Stimulated activated CD4-positive, alpha-beta T cell treated with anti-CD3 and anti-CD28 coated beads, Interleukin-1b, Interleukin-23, amount 100 ng/mL, for 48 hours (primary cell): Measurements from ENCODE around the gene CEP43.

Source experiments
- DNase-seq: peaks from one replicate; pipeline ENCODE4 v3.0.0-alpha.2; 2020

The CEP43 gene, protein sequence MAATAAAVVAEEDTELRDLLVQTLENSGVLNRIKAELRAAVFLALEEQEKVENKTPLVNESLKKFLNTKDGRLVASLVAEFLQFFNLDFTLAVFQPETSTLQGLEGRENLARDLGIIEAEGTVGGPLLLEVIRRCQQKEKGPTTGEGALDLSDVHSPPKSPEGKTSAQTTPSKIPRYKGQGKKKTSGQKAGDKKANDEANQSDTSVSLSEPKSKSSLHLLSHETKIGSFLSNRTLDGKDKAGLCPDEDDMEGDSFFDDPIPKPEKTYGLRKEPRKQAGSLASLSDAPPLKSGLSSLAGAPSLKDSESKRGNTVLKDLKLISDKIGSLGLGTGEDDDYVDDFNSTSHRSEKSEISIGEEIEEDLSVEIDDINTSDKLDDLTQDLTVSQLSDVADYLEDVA

DNA sequence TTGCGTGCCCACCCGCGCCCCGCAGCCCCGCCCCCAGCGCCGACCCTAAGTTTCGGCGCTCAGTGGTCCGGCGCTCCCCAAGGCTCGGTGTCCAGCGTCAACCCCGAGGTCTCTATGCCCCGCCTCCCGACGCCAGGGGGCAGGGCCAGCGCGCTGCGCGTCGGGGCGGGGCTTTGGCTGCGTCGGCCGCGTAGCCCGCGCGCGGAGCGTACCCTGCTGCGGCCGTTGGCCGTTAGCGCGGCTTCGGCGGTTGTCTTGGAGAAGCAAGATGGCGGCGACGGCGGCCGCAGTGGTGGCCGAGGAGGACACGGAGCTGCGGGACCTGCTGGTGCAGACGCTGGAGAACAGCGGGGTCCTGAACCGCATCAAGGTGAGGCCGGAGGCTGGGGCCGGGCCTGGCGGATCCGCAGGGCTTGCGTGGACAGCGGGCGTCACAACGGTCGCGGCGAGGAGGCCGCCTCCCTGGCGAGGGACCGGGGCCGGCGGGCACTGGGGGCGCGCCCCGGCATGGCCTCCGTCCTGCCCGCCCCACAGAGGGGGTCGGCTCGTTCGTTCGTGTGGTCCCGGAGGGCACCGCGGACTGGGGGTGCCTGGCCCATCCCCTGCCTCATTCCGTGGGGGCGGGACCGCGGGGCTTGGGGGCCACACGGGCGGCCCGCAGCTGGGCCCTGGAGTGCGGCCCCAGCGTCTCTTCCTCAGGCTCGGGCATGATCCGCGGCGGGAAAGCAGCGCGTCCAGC is at the start of gene CEP43:
TSS of gene CEP43 (plus strand) at position 253 of the 739 bp plus-strand sequence. CDS start at position 269, 16 bp downstream.
- peak; percentile 86 for DNase-seq

DNA sequence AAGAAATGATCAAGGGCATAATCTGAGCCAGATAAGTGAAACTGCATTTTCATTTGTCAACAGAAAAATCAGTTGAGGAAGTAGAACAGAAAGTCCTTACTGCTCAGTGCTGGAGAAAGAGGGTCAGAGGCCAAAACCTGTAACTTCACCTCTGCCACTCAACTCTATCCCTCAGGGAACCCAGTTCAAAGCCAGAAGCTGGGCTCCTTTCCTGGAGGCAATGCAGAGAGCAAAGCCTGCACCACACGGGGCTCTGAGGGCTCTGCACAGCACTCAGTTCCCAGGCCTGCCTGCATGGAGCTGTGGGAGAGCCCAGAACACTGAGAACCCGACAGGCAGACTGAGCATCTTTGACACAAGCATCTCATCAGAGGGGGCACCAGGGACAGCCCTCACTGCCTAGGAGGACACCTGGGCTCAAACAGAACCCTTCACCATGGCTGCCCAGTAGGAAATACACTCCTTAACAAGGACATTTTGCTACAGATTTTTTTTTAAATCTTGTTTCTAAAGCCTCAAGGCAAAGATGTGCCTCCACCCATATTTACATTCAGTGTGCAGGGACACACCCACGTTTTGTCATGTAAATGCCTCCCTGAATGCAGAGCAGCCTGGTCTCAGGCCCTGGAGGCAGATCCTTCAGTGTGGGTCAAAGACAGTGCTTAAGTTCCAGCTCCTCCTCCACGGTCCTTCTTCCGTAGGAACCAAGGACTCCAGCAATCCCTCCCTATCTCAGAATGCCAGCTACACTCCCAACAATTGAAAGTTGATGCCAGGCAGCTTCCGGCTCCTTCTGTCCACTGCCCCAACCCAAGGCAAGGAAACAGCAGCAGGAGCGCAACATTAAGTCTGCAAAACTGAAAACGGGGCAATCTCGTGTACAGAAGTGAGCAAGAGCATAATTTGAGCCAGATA is 49.4 kb upstream of the CEP43 start:
- DNase-seq, result no peak

DNA sequence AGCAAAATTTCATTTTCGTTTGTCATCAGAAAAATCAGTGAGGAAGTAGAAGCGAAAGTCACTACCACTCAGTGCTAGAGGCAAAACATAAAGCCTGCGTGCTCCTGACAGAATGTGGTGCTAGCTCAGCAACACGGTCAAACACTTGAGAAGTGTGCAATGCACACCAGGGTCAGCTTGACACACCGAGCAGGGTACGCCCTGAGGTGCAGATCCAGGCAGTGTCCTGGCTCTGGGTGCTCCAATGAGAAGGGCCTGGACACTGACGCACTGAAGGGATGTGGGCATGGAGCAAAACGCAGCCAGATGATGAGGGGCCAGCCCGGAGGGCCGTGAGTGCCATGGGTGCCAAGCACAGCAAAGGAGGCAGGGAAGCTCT is 48.8 kb upstream of the CEP43 start:
- peak; percentile 25 for DNase-seq

GRCh38 chr6:166950892-166951669 is 48.1 kb upstream of the CEP43 start:
- peak; percentile 92 for DNase-seq

- no peak for DNase-seq
Measured at GRCh38 chr6:166951670-166952060, 47.5 kb upstream of the CEP43 start.

- peak; percentile 37 for DNase-seq
Measured at GRCh38 chr6:166952121-166952520, 47.1 kb upstream of the CEP43 start.

- DNase-seq, result peak; percentile 68
Measured at GRCh38 chr6:166952567-166953486, 46.4 kb upstream of the CEP43 start.

- DNase-seq, result no peak
Measured at GRCh38 chr6:166954118-166954713, 45.0 kb upstream of the CEP43 start.

GRCh38 chr6:166955121-166955864 is 43.9 kb upstream of the CEP43 start:
- peak; percentile 19 for DNase-seq

- DNase-seq, result peak; percentile 35
Measured at GRCh38 chr6:166955865-166956443, 43.2 kb upstream of the CEP43 start.

GRCh38 chr6:166956444-166957086 is 42.6 kb upstream of the CEP43 start, which contains the start of gene RNASET2:
TSS of gene RNASET2 (minus strand) at chr6:166956550. CDS start at chr6:166956182, 368 bp downstream.
- peak; percentile 98 for DNase-seq

DNA sequence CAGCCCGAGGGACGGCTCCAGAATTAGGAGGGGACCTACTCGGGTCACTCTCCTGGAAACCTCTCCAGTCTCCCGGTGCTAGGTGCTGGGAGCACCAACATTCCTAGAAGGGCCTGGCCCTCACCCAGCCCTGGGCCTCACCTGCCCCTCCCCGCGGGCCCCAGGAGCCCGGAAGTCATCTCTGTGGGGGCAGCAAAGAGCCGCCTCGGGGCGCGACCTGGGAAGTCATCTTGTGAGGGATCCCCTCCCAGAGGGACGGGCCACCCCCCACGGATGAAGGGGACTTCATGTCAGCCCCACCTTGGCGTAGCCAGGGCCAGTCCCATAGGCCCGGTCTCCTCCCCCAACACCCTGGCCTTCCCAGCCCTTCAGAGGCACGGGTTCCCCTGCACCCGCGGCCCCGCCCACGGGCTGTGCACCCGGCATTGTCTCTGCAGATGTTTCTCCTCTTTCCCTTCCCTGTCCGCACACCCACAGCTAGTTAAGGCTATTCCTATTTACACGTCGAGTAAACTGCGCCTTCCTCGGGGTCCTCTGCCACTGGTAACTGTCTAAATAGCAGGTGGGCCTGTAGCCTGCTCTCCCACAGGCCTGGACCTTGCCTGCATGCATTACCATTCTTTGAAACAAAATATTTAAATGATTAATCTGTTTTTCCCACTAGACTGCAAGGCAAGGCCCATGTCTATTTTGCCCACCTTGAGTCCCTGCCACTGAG is 42.0 kb upstream of the CEP43 start:
- DNase-seq, result peak; percentile 52

GRCh38 chr6:166957805-166958076 is 41.5 kb upstream of the CEP43 start:
- DNase-seq, result no peak

DNA sequence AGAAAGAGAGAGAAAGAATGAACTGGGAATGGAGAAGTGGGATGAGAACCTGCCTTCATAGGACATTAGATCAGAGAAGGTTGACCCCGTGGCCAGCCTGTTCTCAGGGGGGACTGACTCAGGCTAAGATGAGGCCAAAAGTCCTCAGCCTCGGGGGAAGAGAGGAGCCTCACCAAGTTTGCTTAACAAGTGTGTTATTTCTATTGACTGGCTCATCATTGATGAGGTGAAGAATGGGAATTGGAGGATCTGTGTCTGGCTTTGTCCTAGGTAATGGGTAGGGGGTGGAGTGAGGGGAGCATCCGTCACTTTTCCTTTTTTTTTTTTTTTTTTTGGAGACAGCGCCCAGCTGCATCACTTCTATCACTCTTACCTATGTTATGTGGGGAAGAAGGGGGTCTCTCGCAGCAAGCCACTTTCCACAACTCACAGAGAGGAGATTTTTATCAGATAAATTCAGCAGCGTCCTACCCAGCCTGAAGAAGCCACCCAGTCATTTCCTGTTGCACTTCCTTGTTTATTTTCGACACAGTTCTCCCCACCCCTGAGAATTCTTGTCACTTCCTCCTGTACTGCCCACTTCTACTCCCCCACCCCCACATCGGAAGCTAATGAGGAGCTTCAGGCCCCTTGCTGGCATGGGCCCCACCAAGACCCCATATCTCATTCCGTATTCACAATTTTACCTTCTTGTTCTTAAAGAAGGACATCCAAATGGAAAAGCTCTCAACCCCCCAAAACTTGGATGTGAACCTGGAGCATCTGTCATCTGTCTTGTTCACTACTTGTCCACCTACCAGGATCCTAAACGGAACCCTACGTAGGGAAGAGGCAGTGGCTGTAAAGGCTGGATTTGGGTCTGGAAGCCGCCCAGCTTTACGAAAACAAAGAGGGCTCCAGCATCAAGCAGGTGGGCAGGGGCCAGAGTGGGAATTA is 40.0 kb upstream of the CEP43 start:
- no peak for DNase-seq

DNA sequence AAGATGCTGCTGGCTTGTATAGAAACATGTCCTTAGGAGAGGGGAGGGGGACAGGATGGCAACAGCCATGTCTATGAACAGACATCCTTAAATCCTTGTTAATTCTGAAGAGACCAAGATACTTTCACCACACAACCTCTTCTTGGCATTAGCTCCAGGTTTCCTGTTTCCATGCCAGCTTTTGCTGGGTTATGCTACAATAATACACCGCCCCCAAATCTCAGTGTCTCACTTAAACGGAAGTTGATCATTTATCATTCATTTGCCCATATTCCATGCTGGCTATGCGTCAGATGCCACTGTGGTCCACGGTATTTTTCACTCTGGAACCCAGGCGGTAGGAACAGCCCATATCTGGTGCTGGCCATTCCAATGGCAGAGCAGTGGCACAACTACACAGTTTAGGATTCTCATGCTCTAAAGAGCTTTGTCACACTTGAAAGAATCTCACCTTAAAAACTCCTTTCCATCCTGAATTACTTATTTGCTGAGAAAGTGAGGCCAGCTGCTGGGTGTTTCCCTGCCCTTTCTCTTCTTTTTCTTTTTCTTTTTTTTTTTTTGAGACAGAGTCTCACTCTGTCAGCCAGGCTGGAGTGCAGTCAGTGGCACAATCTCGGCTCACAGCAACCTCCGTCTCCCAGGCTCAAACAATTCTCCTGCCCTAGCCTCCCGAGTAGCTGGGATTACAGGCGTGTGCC is 39.1 kb upstream of the CEP43 start:
- no peak for DNase-seq

- no peak for DNase-seq
Measured at GRCh38 chr6:166960609-166960978, 38.6 kb upstream of the CEP43 start.

DNA sequence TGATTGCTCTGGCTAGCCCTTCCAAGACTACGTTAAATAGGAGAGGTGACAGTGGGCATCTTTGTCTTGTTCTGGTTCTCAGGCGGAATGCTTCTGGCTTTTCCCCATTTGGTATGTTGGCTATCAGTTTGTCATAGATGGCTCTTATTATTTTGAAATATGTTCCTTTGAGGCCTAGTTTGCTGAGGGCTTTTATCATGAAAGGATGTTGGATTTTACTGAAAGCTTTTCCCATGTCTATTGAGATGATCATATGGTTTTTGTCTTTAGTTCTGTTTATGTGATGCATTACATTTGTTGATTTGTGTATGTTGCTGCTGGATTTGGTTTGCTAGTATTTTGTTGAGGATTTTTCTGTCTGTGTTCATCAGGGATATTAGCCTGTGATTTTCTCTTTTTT is 32.9 kb upstream of the CEP43 start:
- no peak for DNase-seq
